COR-L47 (cell line): ENCODE data around the gene LPGAT1.

Experiments used
- DNase-seq: peaks from one replicate; lab custom pipeline; 2025; lab: John Stamatoyannopoulos, UW

Gene LPGAT1

GRCh38 chr1:211828584-211829342, 1.8 kb downstream of the LPGAT1 start:
- peak; percentile 35 for DNase-seq

DNA sequence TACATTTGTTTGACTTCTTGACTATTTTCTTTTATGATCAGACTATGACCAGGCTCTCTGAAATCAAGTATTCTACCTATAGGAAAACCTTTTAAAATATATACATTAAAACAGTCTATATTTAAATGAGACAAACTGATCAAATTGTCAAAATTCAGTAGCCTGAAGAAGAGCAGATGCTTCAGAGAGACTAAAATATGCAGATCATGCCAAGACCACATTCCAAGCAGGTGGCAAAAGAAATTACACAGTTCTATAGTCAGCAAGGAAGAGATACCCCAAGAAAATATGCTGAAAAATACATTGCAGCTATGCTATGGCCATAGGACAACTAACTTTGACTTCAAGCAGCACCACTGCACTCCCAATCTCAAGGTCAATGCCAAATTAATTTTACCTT, 3.5 kb downstream of the LPGAT1 start:
- no peak for DNase-seq

DNA sequence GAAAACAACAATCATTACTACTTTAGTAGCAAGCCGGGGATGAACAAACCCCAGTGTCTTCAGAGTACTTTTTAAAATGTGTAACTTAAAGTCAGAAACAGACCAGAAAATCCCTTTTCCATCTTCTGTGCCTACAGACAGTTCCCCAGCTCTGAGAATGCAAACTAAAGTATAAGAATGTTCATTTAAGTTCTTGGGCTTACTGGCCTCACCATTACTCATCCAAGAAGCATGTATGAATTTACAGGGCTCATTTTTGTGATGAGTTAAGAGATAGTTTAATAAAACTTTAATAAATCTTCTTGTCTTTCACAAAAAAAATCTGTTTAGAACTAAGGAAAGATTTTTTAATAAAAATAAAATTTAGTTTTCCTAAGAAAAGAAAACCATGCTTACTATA, 4.6 kb downstream of the LPGAT1 start:
- no peak for DNase-seq

DNA sequence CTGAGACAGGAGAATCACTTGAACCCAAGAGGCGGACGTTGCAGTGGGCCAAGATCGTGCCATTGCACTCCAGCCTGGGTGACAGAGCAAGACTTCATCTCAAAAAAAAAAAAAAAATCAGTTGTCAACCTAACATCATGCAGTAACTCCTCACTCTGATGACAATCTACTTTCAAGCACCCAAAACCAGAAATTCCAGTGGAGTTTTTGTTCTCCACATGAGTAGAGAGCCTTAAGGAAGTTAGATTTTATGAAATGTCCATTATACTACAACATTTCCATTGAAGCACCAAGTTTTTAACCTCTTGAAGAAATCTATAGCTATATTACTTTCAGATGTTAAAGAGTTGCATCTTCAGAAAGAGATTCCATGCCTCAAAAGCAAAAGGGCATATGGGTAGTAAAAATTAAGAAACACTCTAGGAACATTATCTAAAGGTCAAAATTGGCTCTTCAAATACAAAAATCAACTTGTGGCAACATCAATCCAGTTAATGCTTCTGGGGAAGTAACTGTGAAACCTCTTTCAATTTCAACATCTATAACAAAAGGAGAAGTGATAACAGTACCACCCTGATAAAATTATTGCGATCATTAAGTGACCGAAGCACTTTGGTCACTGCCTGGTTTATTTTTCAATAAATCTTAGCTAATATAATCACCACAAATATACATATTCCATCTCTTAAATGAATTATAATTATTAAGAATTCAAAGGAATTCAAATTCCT, 7.7 kb downstream of the LPGAT1 start:
- no peak for DNase-seq

- DNase-seq, result no peak
These were observed 14.0 kb downstream of the LPGAT1 start for GRCh38 chr1:211816586-211816985.

GRCh38 chr1:211814313-211814712, 16.2 kb downstream of the LPGAT1 start:
- no peak for DNase-seq

DNA sequence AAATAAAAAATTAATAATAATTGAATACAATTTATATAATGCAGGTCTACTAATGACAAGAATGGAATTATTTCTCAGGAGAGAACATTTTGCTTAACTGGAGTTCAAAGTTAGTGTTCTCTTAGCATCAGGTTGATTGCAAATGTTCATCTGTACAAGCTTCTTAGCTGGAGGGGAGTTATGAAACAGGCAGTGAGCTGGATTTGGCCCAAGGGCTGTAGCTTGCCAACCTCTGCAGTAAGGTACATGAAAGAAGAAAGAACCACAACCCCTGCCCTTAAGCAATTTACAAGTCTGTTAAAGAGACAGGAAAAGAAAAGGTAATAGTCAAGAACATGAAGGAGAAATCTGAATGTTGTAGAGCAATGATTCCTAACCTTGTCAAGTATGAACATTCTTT, 17.0 kb downstream of the LPGAT1 start:
- no peak for DNase-seq

DNA sequence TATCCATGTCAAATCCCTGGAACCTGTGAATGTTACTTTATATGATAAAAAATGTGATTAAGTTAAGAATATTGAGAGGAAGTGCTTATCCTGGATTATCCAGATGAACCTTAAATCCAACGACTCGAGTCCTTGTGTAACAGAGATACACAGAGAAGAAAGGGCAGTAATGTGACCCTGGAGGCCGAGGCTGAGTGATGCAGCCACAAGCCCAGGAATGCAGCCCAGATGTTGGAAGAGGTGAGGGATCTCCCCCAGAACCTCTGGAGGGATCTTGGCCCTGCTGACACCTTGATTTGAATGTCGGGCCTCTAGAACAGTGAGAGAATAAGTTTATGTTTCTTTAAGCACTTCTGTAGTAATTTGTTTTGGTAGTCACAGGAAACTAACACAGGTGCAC, 18.0 kb downstream of the LPGAT1 start:
- no peak for DNase-seq

GRCh38 chr1:211811848-211812247, 18.7 kb downstream of the LPGAT1 start:
- DNase-seq, result no peak

- no peak for DNase-seq
These were observed 19.4 kb downstream of the LPGAT1 start for GRCh38 chr1:211811126-211811525.

GRCh38 chr1:211808475-211808874, 22.1 kb downstream of the LPGAT1 start:
- no peak for DNase-seq

DNA sequence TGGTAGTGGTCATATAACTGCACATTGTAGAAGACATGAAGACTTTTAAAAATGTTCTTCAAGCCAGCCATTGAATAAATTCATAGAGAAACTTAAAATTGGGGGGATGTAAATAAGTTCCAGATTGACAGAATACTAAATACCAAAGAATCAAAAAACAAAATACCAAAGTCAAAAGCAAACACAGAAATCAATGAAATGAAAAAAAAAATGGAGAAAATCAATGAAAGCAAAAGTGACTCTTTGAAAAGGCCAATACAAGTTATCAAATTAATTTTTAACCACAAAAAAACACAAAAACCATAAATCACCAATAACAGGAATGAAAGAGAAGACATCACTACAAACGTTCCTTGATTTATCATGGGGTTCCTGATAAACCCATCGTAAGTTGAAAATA, 25.6 kb downstream of the LPGAT1 start:
- DNase-seq, result no peak

DNA sequence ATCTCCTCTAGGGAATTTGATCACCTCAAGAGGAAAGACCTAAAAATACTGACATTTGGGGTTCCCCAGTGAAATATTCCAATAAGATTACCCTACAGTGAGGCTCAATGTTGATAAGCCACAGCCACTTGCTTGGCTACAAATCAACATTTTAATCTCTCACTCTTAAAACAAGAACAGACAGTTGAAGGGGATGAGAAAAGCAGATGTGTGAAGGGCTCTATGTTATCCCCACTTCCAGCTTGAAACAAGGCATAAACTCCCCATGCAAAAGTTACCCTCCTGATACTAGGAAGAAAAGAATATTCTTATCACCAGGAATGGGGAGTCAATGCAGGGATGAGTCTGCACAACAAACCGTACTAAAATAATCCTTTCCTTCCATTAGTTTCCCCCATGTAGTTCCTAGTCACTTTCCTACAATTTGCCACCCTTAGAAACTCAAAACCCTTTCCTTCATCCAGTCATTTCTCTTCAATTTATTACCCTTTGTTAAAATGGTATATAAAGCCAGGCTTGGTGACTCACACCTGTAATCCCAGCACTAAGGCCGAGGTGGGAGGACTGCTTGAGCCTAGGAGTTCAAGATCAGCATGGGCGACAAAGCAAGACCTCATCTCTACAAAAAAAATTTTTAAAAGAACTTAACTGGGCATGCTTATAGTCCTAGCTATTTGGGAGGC, 29.5 kb downstream of the LPGAT1 start:
- DNase-seq, result no peak

GRCh38 chr1:211797994-211798393, 32.6 kb downstream of the LPGAT1 start:
- no peak for DNase-seq

GRCh38 chr1:211791979-211792378, 38.6 kb downstream of the LPGAT1 start:
- no peak for DNase-seq

GRCh38 chr1:211789641-211790464, 40.7 kb downstream of the LPGAT1 start:
- DNase-seq, result no peak

- no peak for DNase-seq
These were observed 41.9 kb downstream of the LPGAT1 start for GRCh38 chr1:211788626-211789025.

- no peak for DNase-seq
These were observed 46.7 kb downstream of the LPGAT1 start for GRCh38 chr1:211783897-211784296.

DNA sequence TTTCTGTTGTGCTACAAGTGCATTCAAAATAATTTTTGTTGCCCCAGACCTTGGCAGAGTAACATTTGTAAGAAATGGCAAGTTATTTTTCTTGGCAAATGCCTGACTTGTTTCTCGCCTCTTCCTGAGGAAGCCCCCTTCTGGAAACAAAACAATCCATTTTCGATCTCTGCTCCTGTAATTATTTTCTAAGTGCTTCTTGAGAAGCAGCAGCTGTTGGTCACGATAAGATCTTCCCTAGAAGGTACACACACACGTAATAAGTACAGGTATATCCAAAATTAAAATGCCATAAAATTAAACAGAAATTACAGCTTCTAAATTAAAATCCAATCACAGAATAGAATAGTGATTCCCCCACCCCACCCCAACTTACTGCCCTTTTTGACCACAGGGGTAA, 47.3 kb downstream of the LPGAT1 start:
- DNase-seq, result no peak

GRCh38 chr1:211781260-211781659, 49.3 kb downstream of the LPGAT1 start:
- no peak for DNase-seq

DNA sequence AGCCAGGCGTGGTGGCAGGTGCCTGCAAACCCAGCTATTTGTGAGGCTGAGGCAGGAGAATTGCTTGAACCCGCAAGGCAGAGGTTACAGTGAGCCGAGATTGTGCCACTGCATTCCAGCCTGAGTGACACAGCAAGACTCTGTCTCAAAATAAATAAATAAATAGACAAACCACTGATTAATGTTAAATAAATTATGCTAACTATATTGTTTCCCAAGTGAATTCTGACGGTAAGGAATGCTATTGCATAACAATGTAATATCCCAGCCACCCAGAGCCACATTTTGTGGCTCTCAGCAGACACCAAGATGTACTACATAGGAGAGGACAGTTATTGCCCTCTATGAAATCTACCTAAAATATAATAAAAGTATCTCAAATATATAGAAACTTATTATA, 55.4 kb downstream of the LPGAT1 start:
- DNase-seq, result no peak

DNA sequence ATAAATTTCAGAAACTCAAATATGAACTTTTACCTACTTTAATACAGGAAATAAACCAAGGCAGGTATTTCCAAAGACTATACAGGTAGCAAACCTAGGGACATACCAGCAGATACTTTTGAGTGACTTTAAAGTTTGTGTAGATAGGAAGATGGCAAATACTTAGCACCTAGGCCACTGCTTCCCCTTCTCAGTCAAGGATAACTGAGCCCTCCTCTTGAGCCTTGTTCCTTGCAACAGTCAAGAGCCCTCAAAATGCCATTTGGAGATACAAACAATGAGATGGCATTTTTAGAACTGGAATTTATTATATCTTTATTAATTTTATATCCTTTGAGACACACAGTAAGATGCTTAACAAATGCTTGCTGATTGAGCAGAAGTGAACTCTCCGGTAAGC, 65.9 kb downstream of the LPGAT1 start:
- DNase-seq, result no peak
